Renal pelvis (tissue), 4 donors: Measurements from ENCODE around the gene PRKCB. TPM values are rescaled to one million over a fixed set of nuclear protein-coding genes. Genes with fewer than 3 reads are reported as not detected.

ENCODE experiments used
- DNase-seq: peaks from one replicate; pipeline ENCODE4 v3.0.0-alpha.2; 2013
- polyA plus RNA-seq, 3 donors: library from polyadenylated mRNA; unstranded; fragments of 120-200 nt; gene quantifications; one replicate each; pipeline ENCODE4 v1.2.1, GENCODE V29; 2013; ENCODE audit not compliant: insufficient read length in 3 of 3

Gene PRKCB
- polyA plus RNA-seq, 3 donors = 2.6 to 4.5 (median 3.8) TPM

- no peak for DNase-seq
These were observed 28.0 kb downstream of the PRKCB start for GRCh38 chr16:23863511-23864422.

DNA sequence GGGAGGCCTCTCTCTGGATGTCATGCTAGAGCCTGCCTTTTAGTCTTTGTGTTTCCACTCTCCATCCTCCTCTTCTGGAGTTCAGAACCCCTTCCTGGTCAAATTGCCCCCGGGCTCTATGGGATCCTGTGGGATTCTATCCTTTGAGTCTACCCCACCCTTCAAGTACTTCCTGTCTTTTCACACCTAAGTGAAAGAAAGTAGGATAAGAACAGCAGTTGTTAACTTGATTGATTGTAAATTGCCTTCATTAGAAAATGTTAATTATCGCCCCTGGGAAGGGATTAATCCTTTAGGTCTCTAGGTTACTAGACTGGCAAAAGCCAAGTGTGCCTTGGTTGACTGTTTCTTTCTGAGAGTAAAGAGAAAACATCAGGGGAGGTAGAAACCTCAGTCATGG, 30.1 kb downstream of the PRKCB start:
- no peak for DNase-seq

- DNase-seq = no peak
These were observed 30.8 kb downstream of the PRKCB start for GRCh38 chr16:23866621-23867020.

GRCh38 chr16:23867566-23867965, 31.8 kb downstream of the PRKCB start:
- no peak for DNase-seq

GRCh38 chr16:23868136-23868535, 32.4 kb downstream of the PRKCB start:
- DNase-seq = no peak

DNA sequence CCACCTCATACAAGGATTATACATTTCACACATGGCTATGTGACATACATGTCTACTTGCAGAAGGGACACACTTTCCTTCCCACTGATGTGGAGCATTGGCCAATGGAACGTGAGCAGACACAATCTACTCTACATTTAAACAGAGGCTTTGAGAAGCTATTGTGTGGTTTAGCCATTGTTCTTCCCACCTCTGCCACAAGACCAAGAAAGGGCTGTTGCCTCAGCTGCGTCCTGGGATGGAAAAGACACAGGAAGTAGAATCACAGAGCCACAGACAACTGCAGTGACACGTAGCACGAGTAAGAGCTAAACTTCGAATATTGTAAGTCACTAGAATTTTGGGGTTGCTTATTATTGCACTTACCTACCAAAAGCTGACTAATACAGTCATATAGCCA, 33.3 kb downstream of the PRKCB start:
- no peak for DNase-seq

- DNase-seq = no peak
These were observed 36.1 kb downstream of the PRKCB start for GRCh38 chr16:23871924-23872323.

DNA sequence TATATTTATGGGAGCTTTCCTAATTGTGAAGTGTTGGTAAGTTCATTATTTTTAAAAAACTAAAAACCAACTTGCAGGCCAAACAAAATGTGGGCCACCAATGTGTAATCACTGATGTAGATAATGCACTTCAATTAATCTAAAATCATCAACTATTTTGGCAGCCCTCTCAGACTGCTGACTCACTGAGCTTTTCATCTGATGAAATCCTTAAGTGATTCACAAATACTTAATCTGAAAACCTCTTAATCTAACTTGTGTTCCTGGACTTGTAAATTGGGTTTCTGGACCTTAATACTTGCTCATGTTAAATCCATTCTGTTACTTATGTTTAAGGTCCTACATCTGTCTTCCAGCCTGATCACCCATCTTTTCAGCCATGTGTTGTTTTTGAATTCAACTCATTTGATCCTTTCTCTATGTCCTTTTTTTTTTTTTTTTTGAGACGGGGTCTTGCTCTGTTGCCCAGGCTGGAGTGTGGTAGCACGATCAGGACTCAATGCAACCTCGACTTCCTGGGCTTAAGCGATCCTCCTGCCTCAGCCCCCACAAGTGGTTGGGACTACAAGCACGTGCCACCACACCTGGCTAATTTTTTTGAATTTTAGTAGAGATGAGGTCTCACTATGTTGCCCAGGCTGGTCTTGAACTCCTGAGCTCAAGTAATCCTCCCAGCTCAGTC, 39.0 kb downstream of the PRKCB start:
- DNase-seq = no peak

- no peak for DNase-seq
These were observed 40.6 kb downstream of the PRKCB start for GRCh38 chr16:23876256-23876896.

GRCh38 chr16:23877107-23878070, 41.6 kb downstream of the PRKCB start:
- no peak for DNase-seq

DNA sequence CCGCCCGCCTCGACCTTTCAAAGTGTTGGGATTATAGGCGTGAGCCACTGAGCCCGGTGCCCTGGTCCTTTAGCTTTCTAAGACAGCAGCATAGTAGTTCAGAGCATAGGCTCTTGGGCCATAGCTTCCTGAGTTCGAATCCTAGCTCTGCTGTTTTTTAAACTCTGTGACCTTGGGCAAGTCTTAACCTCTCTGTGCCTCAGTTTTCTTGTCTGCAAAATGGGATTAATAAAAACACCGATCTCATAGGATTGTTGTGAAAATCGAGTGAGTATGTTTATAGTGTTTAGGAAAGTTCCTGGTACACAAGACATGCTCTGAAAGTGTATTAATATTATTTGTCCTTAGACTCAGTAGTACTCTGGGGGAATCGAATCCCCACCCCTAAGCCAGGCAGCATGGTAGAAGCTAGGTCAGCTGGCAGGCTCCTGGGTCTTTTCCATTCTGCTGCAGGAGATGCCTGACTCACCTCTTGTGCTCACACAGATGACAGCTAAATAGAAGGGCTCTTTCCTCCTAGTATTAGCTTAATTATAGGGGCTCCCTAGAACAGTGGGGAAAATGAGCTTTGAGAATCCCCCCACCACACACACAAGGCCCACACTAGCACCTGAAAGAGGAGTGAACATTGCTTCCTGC, 44.1 kb downstream of the PRKCB start:
- DNase-seq = no peak

DNA sequence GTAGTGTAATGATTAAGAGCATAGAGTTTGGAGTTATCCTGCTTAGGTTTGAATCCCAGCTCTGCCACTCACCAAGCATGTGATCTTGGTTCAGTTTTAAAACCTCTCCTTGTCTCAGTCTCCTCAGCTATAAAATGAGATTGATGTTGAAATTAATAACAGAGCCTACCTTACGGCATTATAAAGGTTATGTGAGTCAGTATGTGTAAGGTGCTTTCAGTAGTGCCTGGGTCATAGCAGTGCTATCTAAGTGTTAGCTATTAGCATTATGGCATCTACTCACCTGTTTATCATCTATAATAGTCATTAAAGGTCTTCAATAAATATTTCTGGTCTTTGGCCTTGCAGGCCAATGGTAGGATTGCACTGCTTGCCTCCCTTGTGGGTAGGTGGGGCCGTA, 53.4 kb downstream of the PRKCB start:
- no peak for DNase-seq

- no peak for DNase-seq
These were observed 58.2 kb downstream of the PRKCB start for GRCh38 chr16:23893986-23894385.

DNA sequence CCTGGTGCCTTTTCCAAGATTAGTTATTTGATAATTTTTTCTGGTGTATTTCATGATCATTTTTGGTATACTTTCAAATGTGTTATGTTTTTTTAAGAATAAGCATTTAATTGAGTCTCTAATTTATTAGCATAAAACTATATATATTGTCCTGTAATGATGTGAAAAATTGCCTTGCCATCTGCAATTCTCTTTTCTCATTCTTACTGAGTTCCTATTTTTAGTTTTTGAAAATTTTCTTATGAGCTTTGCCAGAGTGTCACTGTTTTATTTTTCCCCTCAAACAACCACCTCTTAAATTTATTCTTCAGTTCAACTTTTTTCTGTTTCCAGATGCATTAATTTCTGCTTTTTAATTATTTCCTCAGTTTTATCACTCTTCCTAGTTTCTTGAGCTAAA, 59.3 kb downstream of the PRKCB start:
- DNase-seq = no peak

DNA sequence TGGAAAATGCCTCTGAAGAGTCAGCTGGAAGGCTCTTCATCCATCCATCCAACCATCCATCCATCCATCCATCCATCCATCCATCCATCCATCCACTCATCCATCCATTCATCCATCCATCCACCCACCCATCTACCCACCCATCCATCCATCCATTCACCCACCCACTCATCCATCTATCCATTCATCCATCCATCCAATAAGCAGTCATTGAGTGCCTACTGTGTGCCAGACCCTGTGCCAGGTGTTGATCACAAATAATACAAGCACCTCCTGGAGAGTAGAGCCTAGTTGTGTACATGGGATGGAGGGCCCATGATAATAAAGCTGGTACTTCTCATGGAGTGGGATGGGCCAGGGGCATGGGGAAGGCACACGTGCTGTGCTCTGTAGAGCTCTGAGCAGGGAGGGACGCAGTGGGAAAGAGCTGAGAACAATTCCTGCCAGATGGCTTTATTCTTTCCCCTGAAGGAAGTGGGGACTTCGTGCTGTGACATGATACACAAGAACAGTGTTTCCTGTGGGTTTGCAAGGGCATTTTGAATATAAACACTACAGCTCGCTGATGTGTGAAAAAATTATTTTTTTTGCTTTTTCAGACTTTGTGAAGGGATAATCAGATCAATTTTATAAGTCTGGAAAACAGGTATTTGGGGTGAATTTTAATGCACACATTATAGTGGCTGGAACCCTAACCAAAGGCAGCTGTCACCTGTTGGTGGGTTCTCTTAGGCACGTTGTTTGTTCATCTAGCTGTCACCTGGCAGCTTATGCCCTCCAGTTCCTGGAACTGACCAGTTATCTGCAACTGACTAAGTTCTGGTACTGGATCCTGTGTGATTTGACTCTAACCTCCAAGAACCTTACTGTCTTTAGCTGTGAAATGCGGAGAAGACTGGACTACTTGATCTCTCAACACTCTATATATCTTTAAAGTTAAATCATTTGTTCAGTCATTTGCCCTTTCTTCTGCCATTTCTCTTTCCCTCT, 61.3 kb downstream of the PRKCB start:
- DNase-seq = no peak

DNA sequence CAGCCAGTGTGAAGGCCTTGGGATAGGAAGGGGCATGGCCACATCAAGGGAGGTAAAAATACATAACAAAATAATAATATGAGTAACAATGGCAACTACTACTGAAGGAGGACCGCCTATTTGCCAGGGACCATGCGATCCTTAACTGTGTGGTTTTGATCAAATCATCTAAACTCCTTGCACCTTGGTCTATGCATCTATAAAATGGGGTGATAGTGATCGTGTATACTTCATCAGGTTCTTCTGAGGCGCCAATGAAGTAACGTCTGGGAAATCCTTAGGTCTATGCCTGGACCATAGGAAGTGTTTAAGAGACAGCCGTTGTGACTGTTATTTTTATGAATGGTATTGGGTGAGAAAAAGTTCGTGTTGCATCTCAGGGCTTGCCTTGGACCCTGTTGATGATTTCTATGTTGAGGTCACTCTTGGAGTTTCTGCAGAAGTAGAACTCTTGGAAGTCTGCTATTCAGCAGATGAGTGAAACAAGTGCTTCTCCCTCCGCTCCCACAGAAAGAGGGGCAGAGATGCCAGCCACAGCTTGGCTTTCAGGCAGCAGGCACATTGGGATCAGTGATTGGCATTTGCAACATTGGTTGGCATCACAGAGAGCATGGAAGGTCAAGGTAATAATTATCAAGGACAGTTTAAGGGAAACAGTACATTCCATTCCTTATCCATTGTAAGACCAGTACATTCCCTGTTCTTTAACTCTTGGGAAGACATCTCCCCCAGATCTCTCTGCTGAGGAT, 63.1 kb downstream of the PRKCB start:
- no peak for DNase-seq

DNA sequence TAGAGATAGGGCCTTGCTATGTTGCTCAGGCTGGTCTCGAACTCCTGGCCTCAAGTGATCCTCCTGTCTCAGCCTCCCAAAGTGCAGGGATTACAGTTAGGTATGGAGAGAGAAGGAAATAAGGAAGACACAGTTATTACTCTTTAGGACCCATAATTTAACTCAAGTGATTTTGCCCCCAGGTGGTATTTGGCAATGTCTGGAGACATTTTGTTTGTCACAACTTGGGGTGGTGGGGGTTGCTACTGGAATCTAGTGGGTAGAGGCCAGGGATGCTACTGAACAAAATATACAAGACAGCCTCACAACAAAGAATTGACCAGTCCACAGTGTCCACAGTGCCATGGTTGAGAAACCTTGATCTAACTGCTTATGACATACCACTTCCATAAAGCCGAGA, 64.1 kb downstream of the PRKCB start:
- DNase-seq = no peak

DNA sequence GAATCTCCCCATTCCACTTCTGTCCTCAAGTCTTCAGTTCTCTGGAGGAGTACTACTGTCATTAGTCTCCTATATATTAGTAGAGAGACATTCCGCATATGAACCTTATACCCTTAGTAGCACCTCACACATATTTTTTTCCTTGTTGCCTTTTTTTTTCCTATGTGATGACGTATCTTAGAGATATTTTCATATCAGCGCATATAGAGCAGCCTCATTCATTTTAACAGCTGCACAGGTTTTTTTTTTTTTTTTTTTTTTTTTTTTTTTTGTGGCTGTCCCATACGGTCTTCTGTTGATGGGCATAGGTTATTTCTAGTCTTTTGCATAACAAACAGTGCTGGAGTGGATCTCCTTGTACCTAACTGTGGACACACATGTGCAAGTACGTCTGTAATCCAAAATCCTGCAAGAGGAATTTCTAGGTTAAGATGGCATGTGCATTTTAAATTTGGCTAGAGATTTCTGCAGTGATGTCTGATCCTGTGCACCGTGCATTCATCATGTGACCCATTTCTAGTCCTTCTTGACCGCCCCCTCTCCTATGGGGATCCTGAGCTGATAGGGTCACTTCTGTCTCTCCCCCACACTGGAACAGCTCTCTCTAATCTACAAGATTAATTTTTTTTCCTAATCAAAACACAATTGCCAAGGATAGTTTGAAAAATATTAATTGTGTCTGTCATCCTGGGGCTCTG, 64.8 kb downstream of the PRKCB start:
- DNase-seq = no peak
